SK-N-SH (cell line): Measurements from ENCODE around the gene GDPD5. TPM values are rescaled to one million over a fixed set of nuclear protein-coding genes. Genes with fewer than 3 reads are reported as not detected.

ENCODE experiments used
- CTCF ChIA-PET: fragments of 300-600, 350-600 bp; formaldehyde crosslinking; extraction: SDS; loops from one replicate; lab custom pipeline; 2021; lab: Yijun Ruan, JAX
- POLR2A ChIA-PET: fragments of 350-600 bp; sonication (Branson Sonifier 250); formaldehyde crosslinking; extraction: SDS; loops from one replicate; lab custom pipeline; 2020; ENCODE audit warnings: antibody characterized with exemption, inconsistent platforms; lab: Yijun Ruan, JAX
- DNase-seq: peaks from one replicate; pipeline ENCODE4 v3.0.0; 2012
- H2AFZ ChIP-seq: fragments of 200-600 bp; sonication (generic); 2 replicates; pipeline ENCODE4 v1.8.1; 2016; ENCODE audit warnings: antibody characterized with exemption, mild to moderate bottlenecking, low read depth
- H3F3A ChIP-seq: fragments of 200-600 bp; sonication (generic); replicated peaks from 2 replicates; pipeline ENCODE3; 2016; ENCODE audit warnings: antibody characterized with exemption, mild to moderate bottlenecking; ENCODE audit not compliant: insufficient read depth
- H3K27ac ChIP-seq, 2 experiments: fragments of 200-500 bp in 1 of 2; fragments of 200-600 bp in 1 of 2; sonication (Bioruptor generic) in 1 of 2; sonication (generic), shearing (Covaris generic) in 1 of 2; 2 replicates each; pipeline versions ENCODE4 v1.5.1 to v1.6.1; 2014 to 2016; ENCODE audit warnings: low read depth in 2 of 2, inconsistent platforms in 1 of 2, low read length in 1 of 2, mild to moderate bottlenecking in 1 of 2, mixed read lengths in 1 of 2
- H3K27me3 ChIP-seq: fragments of 200-600 bp; sonication (generic), shearing (Covaris generic); 2 replicates; pipeline ENCODE4 v1.6.1; 2016; ENCODE audit warnings: mixed run types; ENCODE audit not compliant: insufficient read depth
- H3K36me3 ChIP-seq, 2 experiments: fragments of 200-500 bp in 1 of 2; fragments of 200-600 bp in 1 of 2; sonication (Bioruptor generic) in 1 of 2; sonication (generic) in 1 of 2; replicated peaks in 1 of 2; 2 replicates each; pipeline versions ENCODE3 to v1.5.1; 2014 to 2016; ENCODE audit warnings: low read length in 1 of 2, mild to moderate bottlenecking in 1 of 2; ENCODE audit not compliant: insufficient read depth in 2 of 2, control insufficient read depth in 1 of 2
- H3K4me1 ChIP-seq, 2 experiments: fragments of 200-500 bp in 1 of 2; fragments of 200-600 bp in 1 of 2; sonication (Bioruptor generic) in 1 of 2; sonication (generic), shearing (Covaris generic) in 1 of 2; 2 replicates each; pipeline versions ENCODE4 v1.5.1 to v1.6.1; 2014 to 2016; ENCODE audit warnings: low read depth in 1 of 2, low read length in 1 of 2, mixed run types in 1 of 2; ENCODE audit not compliant: insufficient read depth in 2 of 2, control insufficient read depth in 1 of 2
- H3K4me2 ChIP-seq: fragments of 200-600 bp; sonication (generic), shearing (Covaris generic); 2 replicates; pipeline ENCODE4 v1.6.1; 2017; ENCODE audit warnings: mixed run types
- H3K4me3 ChIP-seq, 2 experiments: fragments of 200-500 bp in 1 of 2; fragments of 200-600 bp in 1 of 2; sonication (Bioruptor generic) in 1 of 2; sonication (generic), shearing (Covaris generic) in 1 of 2; 2 replicates each; pipeline versions ENCODE4 v1.5.1 to v1.8.1; 2014 to 2016; ENCODE audit warnings: low read depth in 2 of 2, inconsistent platforms in 1 of 2, low read length in 1 of 2, mild to moderate bottlenecking in 1 of 2, mixed read lengths in 1 of 2, moderate library complexity in 1 of 2
- H3K79me2 ChIP-seq: fragments of 200-600 bp; sonication (generic); 2 replicates; pipeline ENCODE4 v1.8.1; 2017; ENCODE audit warnings: mild to moderate bottlenecking; ENCODE audit not compliant: insufficient read depth
- H3K9ac ChIP-seq: fragments of 200-600 bp; sonication (generic); 2 replicates; pipeline ENCODE4 v1.6.1; 2017; ENCODE audit warnings: mixed run types
- H3K9me2 ChIP-seq: fragments of 200-600 bp; sonication (generic); 2 replicates; pipeline ENCODE4 v1.6.1; 2017; ENCODE audit warnings: mixed run types
- H3K9me3 ChIP-seq: fragments of 200-600 bp; sonication (generic); 2 replicates; pipeline ENCODE4 v1.6.1; 2017; ENCODE audit warnings: mixed run types, mild to moderate bottlenecking, moderate library complexity
- H4K20me1 ChIP-seq: fragments of 200-600 bp; sonication (generic); 2 replicates; pipeline ENCODE4 v1.6.1; 2017; ENCODE audit warnings: mild to moderate bottlenecking, mixed run types; ENCODE audit not compliant: insufficient read depth
- CTCF ChIP-seq: fragments of 200-600 bp; sonication (generic); IDR thresholded peaks from 2 replicates; pipeline ENCODE4 v1.6.1; 2017; ENCODE audit warnings: antibody characterized with exemption, mild to moderate bottlenecking, moderate library complexity
- EZH2phosphoT487 ChIP-seq: fragments of 200-600 bp; sonication (generic); IDR thresholded peaks from 2 replicates; pipeline ENCODE4 v1.6.1; 2017; ENCODE audit warnings: low read depth, mixed run types, mild to moderate bottlenecking, antibody characterized with exemption, moderate library complexity, borderline replicate concordance
- FOSL2 ChIP-seq: IDR thresholded peaks from 2 replicates; pipeline ENCODE4 v1.4.0; 2012; ENCODE audit warnings: low read depth, mild to moderate bottlenecking, moderate library complexity, borderline replicate concordance
- GABPA ChIP-seq: IDR thresholded peaks from 2 replicates; pipeline ENCODE4 v1.4.0; 2012; ENCODE audit warnings: low read depth, mild to moderate bottlenecking
- MEF2A ChIP-seq: IDR thresholded peaks from 2 replicates; pipeline ENCODE4 v1.4.0; 2012; ENCODE audit warnings: low read depth, borderline replicate concordance
- RAD21 ChIP-seq: IDR thresholded peaks from 2 replicates; pipeline ENCODE4 v1.6.1; 2012; ENCODE audit warnings: mild to moderate bottlenecking, low read length
- RCOR1 ChIP-seq: fragments of 150-350 bp; IDR thresholded peaks from 2 replicates; pipeline ENCODE4 v1.6.1; 2017; ENCODE audit warnings: antibody characterized with exemption, low read length
- REST ChIP-seq: IDR thresholded peaks from 2 replicates; pipeline ENCODE4 v1.6.1; 2012; ENCODE audit warnings: mild to moderate bottlenecking, low read depth, low read length, moderate library complexity
- SIN3A ChIP-seq: IDR thresholded peaks from 2 replicates; pipeline ENCODE4 v1.6.1; 2012; ENCODE audit warnings: low read depth, mild to moderate bottlenecking, low read length, moderate library complexity, borderline replicate concordance
- USF1 ChIP-seq: IDR thresholded peaks from 2 replicates; pipeline ENCODE4 v1.4.0; 2012; ENCODE audit warnings: low read depth, borderline replicate concordance
- YY1 ChIP-seq: IDR thresholded peaks from 2 replicates; pipeline ENCODE4 v1.4.0; 2012; ENCODE audit warnings: low read depth, mild to moderate bottlenecking
- WGBS: methylation state at CpG from one replicate; pipeline ENCODE4 v1.1.6; 2017; ENCODE audit warnings: low lambda C conversion rate; 5-methylcytosine and 5-hydroxymethylcytosine counted together
- polyA plus RNA-seq, 3 experiments: library from polyadenylated mRNA; depleted of rRNA; stranded (reverse); fragments of >200 nt; gene quantifications; 2 replicates each; pipeline ENCODE4 v1.2.3, GENCODE V29; 2012

GDPD5 gene
- polyA plus RNA-seq, 1 of the 3 experiments (the other 2 are of a cell fraction), result 2.2 TPM

- TF ChIP-seq REST, result no peak
- no peak for TF ChIP-seq RCOR1
- no peak for TF ChIP-seq USF1
These were observed 102.0 kb downstream of the GDPD5 start (continued) for GRCh38 chr11:75423721-75424120.

- no peak overlapping the region for H3K4me3 ChIP-seq
- 85% methylated on average over 9 of the region's 15 CpGs for WGBS
- peaks cover 11 to 22% of the 10 kb centered on the region in 2 experiments; a peak in 2 of 4 replicates for H3K4me1 ChIP-seq
- no peak overlapping the region for H2AFZ ChIP-seq
- H3F3A ChIP-seq, result peaks cover 28% of the 10 kb centered on the region
- peaks cover 6 to 11% of the 10 kb centered on the region in 2 experiments for H3K36me3 ChIP-seq
- H3K79me2 ChIP-seq, result peaks cover 7% of the 10 kb centered on the region; the same call in 1 of the 2 replicates
- CTCF ChIA-PET, result interaction anchor here (0.8 to 1.4 kb wide), 5 partner anchors 9 to 110 kb away, joined by 3 to 4 read pairs (median 3); no protein-coding TSS in a partner anchor
- no peaks in the 10 kb centered on the region for H4K20me1 ChIP-seq
- H3K27ac ChIP-seq, result no peak overlapping the region
- H3K9me3 ChIP-seq, result no peaks in the 10 kb centered on the region
- H3K4me2 ChIP-seq, result no peak overlapping the region
- no peak overlapping the region for H3K9ac ChIP-seq
- no peak for DNase-seq
- H3K27me3 ChIP-seq, result no peaks in the 10 kb centered on the region
- H3K9me2 ChIP-seq, result no peaks in the 10 kb centered on the region
- TF ChIP-seq YY1 (no peak), EZH2phosphoT487 (no peak), USF1 (no peak), RAD21 (no peak), SIN3A (no peak), MEF2A (no peak), CTCF (no peak), FOSL2 (no peak), REST (no peak), GABPA (no peak)
- POLR2A ChIA-PET, result no interaction called here
These were observed 103.2 kb downstream of the GDPD5 start for GRCh38 chr11:75422248-75423231.
